Thyroid gland (tissue), 4 donors: ENCODE measurements around the gene PAX5.

Experiments
- CTCF ChIP-seq, 6 experiments: fragments of 200-600 bp in 3 of 6; fragments of 450-650 bp in 3 of 6; sonication (generic) in 3 of 6; IDR thresholded peaks; one replicate each; pipeline ENCODE4 v1.5.1; 2016 to 2019; ENCODE audit warnings: antibody characterized with exemption in 6 of 6, mild to moderate bottlenecking in 2 of 6, inconsistent platforms in 1 of 6, moderate library complexity in 1 of 6
- POLR2A ChIP-seq, 2 donors: fragments of 450-650 bp; IDR thresholded peaks; one replicate each; pipeline ENCODE4 v1.6.1; 2017; ENCODE audit warnings: antibody characterized with exemption in 2 of 2, mild to moderate bottlenecking in 2 of 2, moderate library complexity in 1 of 2

- TF ChIP-seq CTCF (IDR thresholded peaks at IDR 0.05), result no peak
- TF ChIP-seq POLR2A (IDR thresholded peaks at IDR 0.05), result no peak
Measured at GRCh38 chr9:37031902-37032301, 2.2 kb downstream of the PAX5 start.
